ENCODE measurements around the gene PSMC3IP.

- no peak for TF ChIP-seq CTCF (IDR thresholded peaks at IDR 0.05; ENCODE audit: low read depth, low read length, poor library complexity, severe bottlenecking)
- TF ChIP-seq EZH2phosphoT487 (IDR thresholded peaks at IDR 0.05; ENCODE audit: borderline replicate concordance, low read length), result no peak
These were observed 31.0 kb upstream of the PSMC3IP start for GRCh38 chr17:42608305-42609181.

Measured in DOHH2 (cell line).